NCI-H345 (cell line): ENCODE data around the gene PPP1R1B.
A peak's percentile ranks its signal among the peaks of the same experiment; 100 is the strongest.

Source experiments
- DNase-seq: peaks from one replicate; lab custom pipeline; 2025; lab: John Stamatoyannopoulos, UW

Gene PPP1R1B

DNA sequence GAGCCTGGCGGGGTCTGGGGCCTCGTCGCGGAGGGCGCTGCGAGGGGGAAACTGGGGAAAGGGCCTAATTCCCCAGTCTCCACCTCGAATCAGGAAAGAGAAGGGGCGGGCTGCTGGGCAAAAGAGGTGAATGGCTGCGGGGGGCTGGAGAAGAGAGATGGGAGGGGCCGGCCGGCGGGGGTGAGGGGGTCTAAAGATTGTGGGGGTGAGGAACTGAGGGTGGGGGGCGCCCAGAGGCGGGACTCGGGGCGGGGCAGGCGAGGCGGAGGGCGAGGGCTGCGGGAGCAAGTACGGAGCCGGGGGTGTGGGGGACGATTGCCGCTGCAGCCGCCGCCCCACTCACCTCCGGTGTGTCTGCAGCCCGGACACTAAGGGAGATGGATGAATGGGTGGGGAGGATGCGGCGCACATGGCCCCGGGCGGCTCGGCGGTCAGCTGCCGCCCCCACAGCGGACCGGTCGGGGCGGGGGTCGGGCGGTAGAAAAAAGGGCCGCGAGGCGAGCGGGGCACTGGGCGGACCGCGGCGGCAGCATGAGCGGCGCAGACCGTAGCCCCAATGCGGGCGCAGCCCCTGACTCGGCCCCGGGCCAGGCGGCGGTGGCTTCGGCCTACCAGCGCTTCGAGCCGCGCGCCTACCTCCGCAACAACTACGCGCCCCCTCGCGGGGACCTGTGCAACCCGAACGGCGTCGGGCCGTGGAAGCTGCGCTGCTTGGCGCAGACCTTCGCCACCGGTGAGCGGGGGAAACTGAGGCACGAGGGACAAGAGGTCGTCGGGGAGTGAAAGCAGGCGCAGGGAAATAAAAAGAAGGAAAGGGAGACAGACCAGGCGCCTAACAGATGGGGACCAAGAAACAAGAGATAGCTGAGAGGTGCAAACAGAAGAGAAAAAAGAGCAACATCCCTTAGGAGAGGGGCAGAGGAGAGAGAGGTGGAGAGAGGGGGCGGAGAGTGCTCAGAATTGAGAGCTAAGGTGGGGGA, 41.5 kb downstream of the PPP1R1B start, which contains the start of gene PNMT:
Gene PNMT, plus strand, starts transcription at position 509 of the 980 bp plus-strand sequence. Its CDS starts 23 bp downstream, at position 532.
- peak; percentile 60 for DNase-seq

DNA sequence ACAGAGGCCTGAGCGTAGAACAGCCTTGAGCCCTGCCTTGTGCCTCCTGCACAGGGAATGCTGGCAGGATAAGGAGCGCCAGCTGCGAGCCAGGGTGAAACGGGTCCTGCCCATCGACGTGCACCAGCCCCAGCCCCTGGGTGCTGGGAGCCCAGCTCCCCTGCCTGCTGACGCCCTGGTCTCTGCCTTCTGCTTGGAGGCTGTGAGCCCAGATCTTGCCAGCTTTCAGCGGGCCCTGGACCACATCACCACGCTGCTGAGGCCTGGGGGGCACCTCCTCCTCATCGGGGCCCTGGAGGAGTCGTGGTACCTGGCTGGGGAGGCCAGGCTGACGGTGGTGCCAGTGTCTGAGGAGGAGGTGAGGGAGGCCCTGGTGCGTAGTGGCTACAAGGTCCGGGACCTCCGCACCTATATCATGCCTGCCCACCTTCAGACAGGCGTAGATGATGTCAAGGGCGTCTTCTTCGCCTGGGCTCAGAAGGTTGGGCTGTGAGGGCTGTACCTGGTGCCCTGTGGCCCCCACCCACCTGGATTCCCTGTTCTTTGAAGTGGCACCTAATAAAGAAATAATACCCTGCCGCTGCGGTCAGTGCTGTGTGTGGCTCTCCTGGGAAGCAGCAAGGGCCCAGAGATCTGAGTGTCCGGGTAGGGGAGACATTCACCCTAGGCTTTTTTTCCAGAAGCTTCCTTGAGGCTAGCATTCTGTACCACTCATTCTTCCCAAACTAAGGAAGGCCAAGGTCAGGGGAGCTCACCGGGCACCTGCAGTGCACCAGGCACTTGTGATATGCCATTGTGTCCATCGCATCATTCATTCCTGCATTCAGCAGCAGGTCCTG, 43.4 kb downstream of the PPP1R1B start:
- DNase-seq = no peak

- no peak for DNase-seq
Measured at GRCh38 chr17:39670746-39671145, 44.0 kb downstream of the PPP1R1B start.

DNA sequence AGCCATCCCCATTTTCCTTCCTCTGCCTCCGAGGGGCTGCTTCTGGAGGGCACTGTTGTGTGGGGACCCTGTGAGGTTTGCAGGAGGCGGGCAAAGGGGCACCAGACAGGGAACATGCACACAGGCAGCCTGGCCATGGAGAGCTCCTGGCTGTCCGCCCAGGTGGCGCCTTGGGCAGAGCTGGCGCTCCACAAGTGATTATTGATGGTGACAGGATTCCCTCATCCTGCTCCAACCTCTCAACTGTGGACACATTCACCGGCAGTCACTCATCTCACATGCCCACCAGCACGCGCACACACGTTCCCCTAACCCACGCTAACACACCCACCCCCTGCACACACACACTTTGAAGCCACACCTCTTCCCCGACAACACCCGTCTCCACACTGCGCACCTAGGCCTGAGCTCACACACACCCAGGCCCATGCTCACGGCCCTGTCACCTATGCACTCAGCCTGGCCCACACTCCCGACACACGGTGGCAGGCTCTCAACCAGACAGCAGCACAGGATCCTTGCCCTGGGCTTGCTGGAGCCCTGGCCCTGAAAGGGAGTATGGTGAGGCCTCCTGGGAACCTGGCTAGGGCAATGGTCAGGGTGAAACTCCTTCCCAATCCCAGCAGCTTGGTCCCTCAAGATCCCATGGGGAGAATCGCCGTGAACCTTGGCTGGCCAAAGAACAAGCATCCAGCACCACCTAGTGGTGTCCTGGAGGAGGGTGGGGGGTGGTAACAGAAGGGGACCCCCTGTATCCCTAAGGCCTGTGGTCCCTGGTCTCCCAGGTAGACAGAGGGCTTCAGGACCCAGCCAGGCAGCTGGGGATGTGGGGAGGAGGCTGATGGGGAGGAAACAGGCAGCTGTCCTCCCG, 45.1 kb downstream of the PPP1R1B start:
- DNase-seq = no peak

GRCh38 chr17:39672522-39673334, 46.0 kb downstream of the PPP1R1B start:
- DNase-seq = no peak

- no peak for DNase-seq
Measured at GRCh38 chr17:39673335-39674081, 46.8 kb downstream of the PPP1R1B start.

DNA sequence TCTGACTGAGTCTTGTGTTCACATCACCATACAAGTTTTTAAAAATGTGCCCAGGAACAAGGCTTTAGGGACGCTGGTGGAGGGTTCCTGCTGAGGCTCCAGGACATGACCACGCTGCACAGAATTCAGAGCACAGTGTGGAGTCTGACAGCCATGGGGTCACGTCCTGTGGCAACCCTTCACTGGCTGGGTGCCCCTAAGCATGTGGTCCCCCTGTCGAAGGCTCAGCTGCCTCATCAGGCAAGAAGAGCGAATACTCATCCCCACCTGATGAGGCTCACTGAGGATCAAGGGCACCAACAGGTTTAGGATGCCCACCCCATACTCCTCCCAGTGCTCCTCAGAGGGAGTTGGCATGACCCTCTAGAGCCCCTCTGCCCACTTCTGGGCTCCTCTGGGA, 47.4 kb downstream of the PPP1R1B start:
- no peak for DNase-seq

DNA sequence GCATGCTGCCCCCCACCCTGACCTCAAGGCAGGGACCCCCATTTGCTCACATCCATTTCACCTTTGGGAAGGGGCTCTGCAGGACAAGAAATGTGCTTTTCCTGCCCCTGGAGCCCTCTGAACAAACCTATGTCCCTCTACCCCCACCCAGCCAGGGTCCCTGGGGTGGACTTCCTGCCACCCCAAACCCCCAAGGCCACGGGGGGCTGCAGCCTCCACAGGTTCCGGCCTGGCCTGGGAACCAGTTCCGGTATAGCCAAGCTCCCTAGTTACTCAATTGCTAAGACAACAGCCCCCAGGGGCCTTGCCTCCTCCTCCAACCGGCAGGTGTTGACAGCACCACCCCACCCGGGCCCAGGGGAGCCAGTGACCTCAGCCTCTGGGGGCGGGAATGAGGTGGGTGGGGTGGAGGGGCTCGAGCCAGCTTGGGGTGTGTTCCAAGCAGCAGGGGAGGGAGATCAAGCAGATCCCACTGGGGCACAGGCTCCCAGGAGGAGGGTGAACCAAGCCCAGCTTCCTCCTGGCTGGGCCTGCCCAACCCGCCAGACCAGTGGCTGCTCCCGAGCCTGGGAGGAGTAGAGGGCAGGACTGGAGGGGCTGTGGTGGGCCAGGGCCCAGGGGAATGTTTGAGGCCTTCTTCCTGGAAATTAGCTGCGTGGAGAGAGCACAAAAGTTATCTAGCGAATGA, 48.1 kb downstream of the PPP1R1B start:
- peak; percentile 63 for DNase-seq

GRCh38 chr17:39675390-39676082, 48.8 kb downstream of the PPP1R1B start:
- DNase-seq = no peak

DNA sequence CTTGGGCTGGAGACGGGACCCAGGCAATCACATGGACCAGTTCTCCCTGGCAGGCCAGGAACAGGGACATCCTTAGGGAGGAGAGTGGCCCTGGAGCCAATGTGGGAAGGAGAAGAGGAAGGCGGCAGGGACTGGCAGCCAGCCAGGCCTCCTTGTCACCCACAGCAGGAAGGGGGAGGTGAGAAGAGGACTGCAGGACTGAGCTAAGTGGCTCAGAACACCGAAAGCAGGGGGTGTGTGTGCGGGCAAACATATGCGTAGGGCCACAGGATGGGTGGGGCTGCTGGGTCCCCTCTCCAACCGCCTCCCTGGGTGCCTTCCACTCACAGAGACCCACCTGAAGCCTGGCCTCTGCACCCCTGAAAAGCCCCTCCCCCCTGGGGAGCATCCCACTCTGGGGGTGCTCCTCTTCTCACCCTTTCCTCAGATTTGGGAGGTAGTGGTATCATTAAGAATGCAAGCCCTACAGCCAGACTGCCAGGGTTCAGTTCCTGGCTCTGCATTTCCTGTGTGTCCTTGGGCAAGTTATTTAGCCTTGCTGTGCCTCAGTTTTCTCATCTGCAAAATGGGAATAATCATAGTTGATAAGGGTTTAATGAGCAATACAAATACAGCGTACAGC, 49.6 kb downstream of the PPP1R1B start:
- peak; percentile 67 for DNase-seq

DNA sequence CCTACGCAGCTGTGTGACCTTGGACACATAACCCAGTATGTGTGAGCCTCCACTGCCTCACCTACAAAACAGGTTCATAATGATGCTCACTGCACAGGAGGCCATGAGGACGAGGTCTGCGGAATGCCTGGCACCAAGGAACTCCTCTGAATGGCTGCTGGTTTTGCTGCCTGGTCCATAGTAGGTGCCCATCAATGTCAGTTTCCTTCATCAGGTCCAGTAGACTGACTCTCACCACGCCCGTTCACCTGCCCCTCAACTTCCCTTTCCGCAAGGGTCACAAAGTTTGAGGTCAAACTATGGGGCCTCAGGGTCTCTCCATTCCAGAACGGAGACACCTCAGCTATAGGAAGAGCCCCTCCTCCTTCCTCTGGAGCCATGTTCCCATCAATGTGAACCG, 50.3 kb downstream of the PPP1R1B start:
- no peak for DNase-seq

DNA sequence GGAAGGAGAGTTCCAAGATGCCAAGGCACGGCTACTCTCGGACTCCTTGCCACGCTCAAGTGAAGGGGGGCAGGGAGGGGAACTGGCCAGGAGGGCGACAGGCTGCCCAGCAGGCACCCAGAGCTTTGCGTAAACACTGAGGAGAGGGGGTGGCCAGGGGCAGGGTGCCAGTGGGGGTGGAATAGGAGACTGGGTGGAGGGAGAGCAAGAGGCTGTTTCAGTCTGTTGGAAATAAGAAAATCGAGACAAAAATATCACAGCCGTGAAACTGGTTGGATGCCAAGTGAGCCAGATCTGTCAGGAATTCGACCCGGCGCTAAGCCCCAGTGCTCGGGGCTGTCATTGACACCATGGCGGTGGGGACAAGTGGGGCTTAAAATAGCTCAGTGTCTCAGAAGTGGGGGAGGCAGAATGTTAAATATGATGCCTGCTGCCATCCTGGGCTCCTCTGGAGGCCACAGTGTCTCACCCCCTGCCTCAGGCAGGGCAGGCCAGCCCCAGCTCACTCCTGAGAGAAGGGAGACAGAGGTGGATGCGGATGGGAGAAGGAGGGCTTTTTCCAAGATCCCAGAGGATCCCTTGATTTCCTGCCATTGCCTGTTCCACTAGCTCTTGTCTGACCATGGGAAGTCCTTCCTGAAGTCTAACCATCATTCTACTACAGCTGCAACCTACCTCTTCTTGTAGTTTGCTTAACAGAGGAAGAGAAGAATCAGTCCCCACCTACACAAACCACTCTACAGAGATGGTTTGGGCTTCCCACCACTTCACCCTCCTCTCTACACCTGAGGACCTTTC, 51.0 kb downstream of the PPP1R1B start:
- no peak for DNase-seq

- DNase-seq = no peak
Measured at GRCh38 chr17:39678340-39679116, 51.8 kb downstream of the PPP1R1B start.

- no peak for DNase-seq
Measured at GRCh38 chr17:39679521-39680192, 52.9 kb downstream of the PPP1R1B start.

DNA sequence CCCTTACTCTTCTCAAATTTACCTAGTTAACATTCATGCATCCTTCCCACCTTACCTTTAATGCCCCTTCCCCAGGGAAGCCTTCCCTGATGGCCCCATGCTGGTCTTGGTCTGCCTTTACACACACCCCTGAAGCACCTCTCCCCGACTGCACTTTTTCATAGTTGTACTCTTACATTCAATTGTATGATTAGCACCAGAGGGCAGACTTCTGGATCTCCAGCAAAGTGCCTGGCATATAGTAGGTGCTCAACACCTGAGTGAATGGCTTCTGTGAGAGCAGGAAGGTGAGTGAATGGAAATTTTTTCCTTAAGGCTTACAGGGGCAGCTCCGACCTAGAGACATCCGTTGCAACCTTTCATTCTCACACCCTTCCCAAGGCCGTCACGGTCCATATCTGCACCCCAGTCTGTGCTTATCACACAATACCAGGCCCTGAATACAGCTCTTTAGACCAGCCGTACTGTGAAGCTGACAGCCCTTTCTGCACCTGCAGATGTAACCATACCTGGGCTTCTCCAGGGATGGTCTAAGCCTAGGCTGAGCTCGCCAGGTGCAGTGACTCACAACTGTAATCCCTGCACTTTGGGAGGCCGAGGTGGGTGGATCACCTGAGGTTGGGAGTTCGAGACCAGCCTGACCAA, 56.7 kb downstream of the PPP1R1B start:
- DNase-seq = no peak
